Pancreas (tissue), 10 donors: ENCODE results near the gene MTX1. TPM values are rescaled to one million over a fixed set of nuclear protein-coding genes. Genes with fewer than 3 reads are reported as not detected.

ENCODE experiments used
- ATAC-seq, 4 donors: fragments of 200-7000 bp; cut with Tn5 transposase; one replicate each; pipeline versions ENCODE4 v1.8.0 to v1.9.1; 2020; ENCODE audit warnings: mild to moderate bottlenecking in 4 of 4, moderate library complexity in 4 of 4
- DNase-seq, 6 donors: peaks; one replicate each; pipeline ENCODE4 v3.0.0-alpha.2; 2020
- FAIRE-seq: peaks from 2 replicates; lab custom pipeline; 2012; peaks lifted over from hg19 to GRCh38; lab: Jason Lieb, UNC
- H3K27ac ChIP-seq, 4 donors: fragments of 200-600 bp; sonication (generic); 1 replicate in 3 of 4; 2 replicates in 1 of 4; pipeline versions ENCODE4 v1.5.0 to v1.8.0; 2020
- H3K27me3 ChIP-seq, 4 donors: fragments of 200-600 bp; one replicate each; pipeline ENCODE4 v1.8.0; 2021
- H3K36me3 ChIP-seq, 3 donors: fragments of 200-600 bp; sonication (generic) in 1 of 3; one replicate each; pipeline versions ENCODE4 v1.5.0 to v1.8.0; 2020 to 2021
- H3K4me1 ChIP-seq, 3 donors: fragments of 200-600 bp; one replicate each; pipeline ENCODE4 v1.8.0; 2021
- H3K4me3 ChIP-seq, 4 donors: fragments of 200-600 bp; sonication (generic) in 2 of 4; one replicate each; pipeline versions ENCODE4 v1.5.0 to v1.8.0; 2020 to 2021
- H3K9me3 ChIP-seq, 4 donors: fragments of 200-600 bp; one replicate each; pipeline ENCODE4 v1.8.0; 2021
- WGBS, 2 donors: extraction: QIAGEN DNeasy Blood & Tissue Kit; methylation state at CpG; one replicate each; pipeline ENCODE4 v1.1.7; 2013; 5-methylcytosine and 5-hydroxymethylcytosine counted together
- intact Hi-C, 3 donors: fragments of 100-400 bp; cut with DNase I; formaldehyde crosslinking; loops; one replicate each; pipeline versions ENCODE4 v1.11.1 to v1.14.2; 2022
- polyA plus RNA-seq, 2 donors: library from polyadenylated mRNA; stranded (reverse); fragments of 200-250 nt; gene quantifications; one replicate each; pipeline ENCODE4 v1.2.3, GENCODE V29; 2013
- total RNA-seq, 6 donors: library from RNA; stranded (reverse); fragmentation: NEBNext Ultra II Directional in 4 of 6; extraction: Animal tissue kit (Norgen Biotek cat#: 25700) in 4 of 6; gene quantifications; one replicate each; pipeline versions ENCODE4 v1.2.1 to v1.2.4, GENCODE V29; 2021 to 2023
- TF ChIP-seq, protein P1 (sequence below), 4 donors: fragments of 200-600 bp; sonication (generic) in 3 of 4; IDR thresholded peaks; one replicate each; pipeline versions ENCODE4 v1.5.0 to v1.8.0; 2021; ENCODE audit warnings: antibody characterized with exemption in 4 of 4
- donor health status: healthy with polysubstance abuse.
- donor health status: DM: no; HTN: no; CAD: no; lungs with moderate emphysema.
- donor health status: DM: no; HTN: no; CAD: no.
- donor health status: control.
- donor health status: control.
- donor health status: Bipolar disorder and iron deficiency.
- donor health status: DM: yes; HTN: yes; CAD: no.
- donor health status: DM: no; HTN: no; CAD: no.
- donor health status: DM: no; HTN: no; CAD: no.
- donor health status: DM: yes; HTN: yes; CAD: no.

MTX1 gene
- total and polyA plus RNA-seq, 8 donors, result 10.7 to 36.8 (median 16.5) TPM

- 14 to 18% methylated on average over 34 to 35 of the region's 35 CpGs for WGBS, 2 donors
- H3K9me3 ChIP-seq, result no peaks in the 10 kb centered on the region
- no peaks in the 10 kb centered on the region for H3K36me3 ChIP-seq
- intact Hi-C loops, result no loop called here
- peak overlapping the region in 1 of 4 donors; percentile 85 for H3K4me3 ChIP-seq
- FAIRE-seq (no peak), DNase-seq (peak in 3 of 6 donors; percentile 45 to 75 (median 60)), ATAC-seq (no peak)
- H3K4me1 ChIP-seq, result peaks cover 3 to 19% (median 10%) of the 10 kb centered on the region in 3 donors
- TF ChIP-seq, protein P1, sequence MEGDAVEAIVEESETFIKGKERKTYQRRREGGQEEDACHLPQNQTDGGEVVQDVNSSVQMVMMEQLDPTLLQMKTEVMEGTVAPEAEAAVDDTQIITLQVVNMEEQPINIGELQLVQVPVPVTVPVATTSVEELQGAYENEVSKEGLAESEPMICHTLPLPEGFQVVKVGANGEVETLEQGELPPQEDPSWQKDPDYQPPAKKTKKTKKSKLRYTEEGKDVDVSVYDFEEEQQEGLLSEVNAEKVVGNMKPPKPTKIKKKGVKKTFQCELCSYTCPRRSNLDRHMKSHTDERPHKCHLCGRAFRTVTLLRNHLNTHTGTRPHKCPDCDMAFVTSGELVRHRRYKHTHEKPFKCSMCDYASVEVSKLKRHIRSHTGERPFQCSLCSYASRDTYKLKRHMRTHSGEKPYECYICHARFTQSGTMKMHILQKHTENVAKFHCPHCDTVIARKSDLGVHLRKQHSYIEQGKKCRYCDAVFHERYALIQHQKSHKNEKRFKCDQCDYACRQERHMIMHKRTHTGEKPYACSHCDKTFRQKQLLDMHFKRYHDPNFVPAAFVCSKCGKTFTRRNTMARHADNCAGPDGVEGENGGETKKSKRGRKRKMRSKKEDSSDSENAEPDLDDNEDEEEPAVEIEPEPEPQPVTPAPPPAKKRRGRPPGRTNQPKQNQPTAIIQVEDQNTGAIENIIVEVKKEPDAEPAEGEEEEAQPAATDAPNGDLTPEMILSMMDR (IDR thresholded peaks at IDR 0.05), result no peak
- no peak overlapping the region for H3K27ac ChIP-seq
- no peaks in the 10 kb centered on the region for H3K27me3 ChIP-seq
These were observed 33.9 kb upstream of the MTX1 start for GRCh38 chr1:155174324-155175280.

GRCh38 chr1:155175281-155175926, 33.1 kb upstream of the MTX1 start:
- ATAC-seq (no peak), DNase-seq (peak in 2 of 6 donors; percentile 27 to 79), FAIRE-seq (no peak)
- H3K4me3 ChIP-seq, result no peak overlapping the region
- no peaks in the 10 kb centered on the region for H3K27me3 ChIP-seq
- TF ChIP-seq, protein P1 (IDR thresholded peaks at IDR 0.05), result no peak
- 79 to 89% methylated on average over 11 to 12 of the region's 12 CpGs for WGBS, 2 donors
- peaks cover 3 to 19% (median 10%) of the 10 kb centered on the region in 3 donors for H3K4me1 ChIP-seq
- H3K27ac ChIP-seq, result no peak overlapping the region
- no peaks in the 10 kb centered on the region for H3K9me3 ChIP-seq
- intact Hi-C loops, result no loop called here
- H3K36me3 ChIP-seq, result no peaks in the 10 kb centered on the region

DNA sequence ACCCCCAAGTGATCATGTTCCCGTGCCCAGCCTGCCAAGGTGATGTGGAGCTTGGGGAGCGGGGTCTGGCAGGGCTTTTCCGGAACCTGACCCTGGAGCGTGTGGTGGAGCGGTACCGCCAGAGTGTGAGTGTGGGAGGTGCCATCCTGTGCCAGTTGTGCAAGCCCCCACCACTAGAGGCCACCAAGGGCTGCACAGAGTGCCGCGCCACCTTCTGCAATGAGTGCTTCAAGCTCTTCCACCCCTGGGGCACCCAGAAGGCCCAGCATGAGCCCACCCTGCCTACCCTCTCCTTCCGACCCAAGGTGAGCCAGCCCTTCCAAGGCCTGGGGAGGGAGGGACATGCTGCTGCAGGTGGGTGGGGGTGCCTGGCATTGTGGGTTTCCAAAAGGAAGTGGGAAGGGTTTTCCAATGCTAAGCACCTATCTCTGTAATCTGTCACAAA, 32.5 kb upstream of the MTX1 start:
- ATAC-seq (peak in 2 of 4 donors; percentile 7 to 11), FAIRE-seq (no peak), DNase-seq (peak in 3 of 6 donors; percentile 24 to 76 (median 40))
- Histone ChIP-seq H3K4me3 (no peak overlapping the region), H3K4me1 (peaks cover 3 to 19% (median 10%) of the 10 kb centered on the region in 3 donors), H3K36me3 (no peaks in the 10 kb centered on the region), H3K9me3 (no peaks in the 10 kb centered on the region), H3K27ac (no peak overlapping the region), H3K27me3 (no peaks in the 10 kb centered on the region)
- TF ChIP-seq, protein P1 (IDR thresholded peaks at IDR 0.05), result no peak
- 51 to 58% methylated on average over 9 of the region's 9 CpGs for WGBS, 2 donors
- intact Hi-C loops, result no loop called here

DNA sequence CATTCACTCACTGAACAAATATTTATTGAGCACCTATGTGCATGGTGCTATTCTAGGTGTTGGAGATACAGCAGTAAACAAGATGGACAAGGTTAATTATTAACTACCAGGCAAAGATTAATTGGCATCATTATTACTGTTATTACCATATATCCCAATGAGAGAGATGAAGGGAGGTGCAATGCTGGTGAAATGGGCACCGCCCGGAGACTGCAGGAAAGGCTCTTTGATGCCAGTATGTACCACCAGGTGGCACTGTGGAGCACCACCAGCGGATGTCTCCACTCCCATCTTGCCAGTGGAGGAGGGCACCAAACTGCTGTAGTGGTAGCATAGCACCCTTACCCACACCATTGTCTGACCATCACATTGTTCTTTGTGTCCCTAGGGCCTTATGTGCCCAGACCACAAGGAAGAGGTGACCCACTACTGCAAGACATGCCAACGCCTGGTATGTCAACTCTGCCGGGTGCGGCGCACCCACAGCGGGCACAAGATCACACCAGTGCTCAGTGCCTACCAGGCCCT, 31.9 kb upstream of the MTX1 start:
- FAIRE-seq (no peak), DNase-seq (peak; percentile 79 to 93 (median 89)), ATAC-seq (peak; percentile 58 to 77 (median 72))
- Histone ChIP-seq H3K36me3 (no peaks in the 10 kb centered on the region), H3K27ac (no peak overlapping the region), H3K4me1 (peaks cover 3 to 19% (median 10%) of the 10 kb centered on the region in 3 donors), H3K9me3 (no peaks in the 10 kb centered on the region), H3K27me3 (no peaks in the 10 kb centered on the region), H3K4me3 (no peak overlapping the region)
- intact Hi-C loops, result no loop called here
- WGBS, 2 donors, result 60 to 61% methylated on average over 8 of the region's 8 CpGs
- TF ChIP-seq, protein P1 (IDR thresholded peaks at IDR 0.05), result peak; percentile 89 to 96 (median 93)
